CD14-positive monocyte (primary cell): ENCODE results near the gene DCD. TPM values are rescaled to one million over a fixed set of nuclear protein-coding genes. Genes with fewer than 3 reads are reported as not detected.

Source experiments
- DNase-seq, 3 donors: peaks; one replicate each; pipeline ENCODE4 v3.0.0-alpha.2; 2011 to 2022
- H2AFZ ChIP-seq: 2 replicates; pipeline ENCODE4 v1.6.0; 2012; ENCODE audit warnings: mild to moderate bottlenecking, low read depth, low read length, inconsistent platforms; ENCODE audit not compliant: insufficient read depth, poor library complexity, severe bottlenecking
- H3K27ac ChIP-seq, 2 donors: 1 replicate in 1 of 2; 2 replicates in 1 of 2; pipeline ENCODE4 v1.5.1; 2012 to 2013; ENCODE audit warnings: low read length in 2 of 2, control low read depth in 1 of 2, inconsistent platforms in 1 of 2, low read depth in 1 of 2, mild to moderate bottlenecking in 1 of 2
- H3K27me3 ChIP-seq, 2 donors: one replicate each; pipeline versions ENCODE4 v1.6.0 to v1.6.1; 2011 to 2013; ENCODE audit warnings: low read length in 2 of 2; ENCODE audit not compliant: control insufficient read depth in 2 of 2, insufficient read depth in 2 of 2
- H3K36me3 ChIP-seq, 2 donors: replicated peaks in 1 of 2; 1 replicate in 1 of 2; 2 replicates in 1 of 2; pipeline versions ENCODE4 v1.5.1 to v1.6.1; 2012 to 2013; ENCODE audit warnings: low read length in 2 of 2, control low read depth in 1 of 2, inconsistent platforms in 1 of 2, mild to moderate bottlenecking in 1 of 2; ENCODE audit not compliant: insufficient read depth in 2 of 2, control insufficient read depth in 1 of 2
- H3K4me1 ChIP-seq, 2 donors: 1 replicate in 1 of 2; 2 replicates in 1 of 2; pipeline versions ENCODE4 v1.5.1 to v1.6.1; 2012 to 2013; ENCODE audit warnings: low read length in 2 of 2, control low read depth in 1 of 2, inconsistent platforms in 1 of 2, mild to moderate bottlenecking in 1 of 2, moderate library complexity in 1 of 2; ENCODE audit not compliant: insufficient read depth in 2 of 2, control insufficient read depth in 1 of 2
- H3K4me2 ChIP-seq: replicated peaks from 2 replicates; pipeline ENCODE3; 2012; ENCODE audit warnings: low read length, moderate library complexity, mild to moderate bottlenecking; ENCODE audit not compliant: poor library complexity, severe bottlenecking; ENCODE audit errors: extremely low read depth
- H3K4me3 ChIP-seq, 3 experiments: fragments of 200-600 bp in 1 of 3; sonication (generic) in 1 of 3; replicated peaks in 1 of 3; 1 replicate in 2 of 3; 2 replicates in 1 of 3; pipeline ENCODE4 v1.5.1; 2011 to 2013; ENCODE audit warnings: low read length in 3 of 3, mild to moderate bottlenecking in 3 of 3, control low read depth in 2 of 3, low read depth in 2 of 3, inconsistent platforms in 1 of 3, moderate library complexity in 1 of 3
- H3K79me2 ChIP-seq: 2 replicates; pipeline ENCODE4 v1.6.0; 2012; ENCODE audit warnings: mild to moderate bottlenecking, control low read depth, inconsistent platforms, low read length, moderate library complexity; ENCODE audit not compliant: insufficient read depth
- H3K9ac ChIP-seq: 2 replicates; pipeline ENCODE4 v1.6.0; 2017; ENCODE audit warnings: low read length, mild to moderate bottlenecking; ENCODE audit not compliant: insufficient read depth, poor library complexity, severe bottlenecking
- H3K9me3 ChIP-seq, 2 donors: replicated peaks in 1 of 2; 1 replicate in 1 of 2; 2 replicates in 1 of 2; pipeline versions ENCODE4 v1.5.1 to v1.6.1; 2012 to 2013; ENCODE audit warnings: low read length in 2 of 2, control low read depth in 1 of 2; ENCODE audit not compliant: control insufficient read depth in 1 of 2, insufficient read depth in 1 of 2
- H4K20me1 ChIP-seq: 2 replicates; pipeline ENCODE4 v1.6.0; 2012; ENCODE audit warnings: mild to moderate bottlenecking, low read length, control low read depth, moderate library complexity; ENCODE audit not compliant: insufficient read depth
- H3K27ac Mint-ChIP-seq, 7 donors: one replicate each; pipeline ENCODE4 v1.8.0; 2020; ENCODE audit warnings: mild to moderate bottlenecking in 7 of 7, mixed read lengths in 7 of 7, moderate library complexity in 6 of 7, inconsistent platforms in 2 of 7
- H3K27me3 Mint-ChIP-seq, 3 donors: one replicate each; pipeline ENCODE4 v1.8.0; 2021 to 2022; ENCODE audit warnings: low read depth in 3 of 3, mild to moderate bottlenecking in 3 of 3, mixed read lengths in 3 of 3, moderate library complexity in 3 of 3, inconsistent platforms in 1 of 3
- H3K36me3 Mint-ChIP-seq, 2 donors: one replicate each; pipeline ENCODE4 v1.8.0; 2020; ENCODE audit warnings: mixed read lengths in 2 of 2, inconsistent platforms in 1 of 2, mild to moderate bottlenecking in 1 of 2
- H3K4me1 Mint-ChIP-seq: one replicate; pipeline ENCODE4 v1.8.0; 2020; ENCODE audit warnings: mild to moderate bottlenecking, mixed read lengths
- H3K4me3 Mint-ChIP-seq, 2 donors: one replicate each; pipeline ENCODE4 v1.8.0; 2020; ENCODE audit warnings: mild to moderate bottlenecking in 2 of 2, mixed read lengths in 2 of 2, moderate library complexity in 1 of 2
- H3K9me3 Mint-ChIP-seq, 7 donors: one replicate each; pipeline ENCODE4 v1.8.0; 2020 to 2022; ENCODE audit warnings: mixed read lengths in 7 of 7, mild to moderate bottlenecking in 6 of 7, moderate library complexity in 6 of 7, inconsistent platforms in 2 of 7
- CTCF ChIP-seq: fragments of 200-600 bp; IDR thresholded peaks from one replicate; pipeline ENCODE4 v1.8.0; 2022; ENCODE audit warnings: antibody characterized with exemption, mild to moderate bottlenecking
- WGBS: methylation state at CpG from one replicate; pipeline ENCODE4 v1.1.5; 2013; ENCODE audit warnings: missing lambda C conversion rate; ENCODE audit not compliant: insufficient coverage; 5-methylcytosine and 5-hydroxymethylcytosine counted together
- intact Hi-C, 2 donors: fragments of 100-400 bp; cut with micrococcal nuclease; formaldehyde crosslinking; loops; one replicate each; pipeline versions ENCODE4 v1.15.0 to v1.15.1; 2023
- polyA plus RNA-seq, 3 donors: library from polyadenylated mRNA; depleted of rRNA in 1 of 3; unstranded in 2 of 3; stranded (reverse) in 1 of 3; fragments of 300-500 nt in 2 of 3; fragments of >200 nt in 1 of 3; fragmentation: Illumina TruSeq in 2 of 3; gene quantifications; 1 replicate in 2 of 3; 2 replicates in 1 of 3; pipeline ENCODE4 v1.2.3, GENCODE V29; 2012 to 2021

Gene DCD
- polyA plus RNA-seq, 3 donors = not detected

- Histone ChIP-seq H2AFZ (no peak overlapping the region), H4K20me1 (no peaks in the 10 kb centered on the region), H3K9ac (no peak overlapping the region), H3K9me3 (no peaks in the 10 kb centered on the region), H3K36me3 (no peaks in the 10 kb centered on the region), H3K27me3 (no peaks in the 10 kb centered on the region), H3K79me2 (no peaks in the 10 kb centered on the region), H3K4me3 (no peak overlapping the region), H3K4me2 (no peak overlapping the region), H3K4me1 (no peaks in the 10 kb centered on the region), H3K27ac (no peak overlapping the region)
- DNase-seq = no peak
- Mint-ChIP-seq H3K27ac (no peak overlapping the region), H3K4me3 (no peak overlapping the region), H3K27me3 (peaks cover 7 to 12% (median 9%) of the 10 kb centered on the region in 3 donors), H3K4me1 (peaks cover 3% of the 10 kb centered on the region), H3K36me3 (no peaks in the 10 kb centered on the region), H3K9me3 (peaks cover 0 to 4% (median 0%) of the 10 kb centered on the region in 7 donors)
- intact Hi-C loops = no loop called here
- no CpG with 5 or more reads among the region's 2 CpGs for WGBS
- TF ChIP-seq CTCF = no peak
These were observed 44.2 kb upstream of the DCD start for GRCh38 chr12:54692353-54692752.

DNA sequence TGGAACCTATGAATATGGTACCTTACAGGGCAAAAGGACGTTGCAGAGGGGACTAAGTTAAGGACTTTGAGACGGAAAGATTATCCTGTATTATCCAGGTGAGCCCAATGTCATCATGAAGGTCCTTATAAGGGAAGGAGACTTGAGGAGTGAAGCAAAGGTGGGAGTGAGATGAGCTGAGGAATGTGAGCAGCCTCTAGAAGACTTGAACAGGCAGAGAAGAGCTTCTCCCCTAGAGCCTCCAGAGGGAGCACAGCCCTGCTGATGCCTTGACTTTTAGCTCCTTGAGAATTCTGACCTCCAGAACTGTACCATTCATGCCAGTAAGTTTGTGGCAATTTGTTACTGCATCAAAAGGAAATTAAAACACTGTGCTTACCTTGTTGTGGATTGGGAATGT is 41.8 kb upstream of the DCD start:
- no peak overlapping the region for H3K27ac ChIP-seq
- H3K4me1 ChIP-seq = no peaks in the 10 kb centered on the region
- peaks cover 0 to 4% (median 2%) of the 10 kb centered on the region in 7 donors for H3K9me3 Mint-ChIP-seq
- TF ChIP-seq CTCF = no peak
- H3K4me2 ChIP-seq = no peak overlapping the region
- peaks cover 0 to 3% of the 10 kb centered on the region in 2 donors for H3K27me3 ChIP-seq
- no peaks in the 10 kb centered on the region for H3K36me3 Mint-ChIP-seq
- no peaks in the 10 kb centered on the region for H3K9me3 ChIP-seq
- H3K4me3 ChIP-seq = no peak overlapping the region
- H2AFZ ChIP-seq = no peak overlapping the region
- H3K9ac ChIP-seq = no peak overlapping the region
- 75% methylated on average over 1 of the region's 2 CpGs for WGBS
- intact Hi-C loops = no loop called here
- no peaks in the 10 kb centered on the region for H4K20me1 ChIP-seq
- H3K4me1 Mint-ChIP-seq = peaks cover 3% of the 10 kb centered on the region
- DNase-seq = no peak
- H3K4me3 Mint-ChIP-seq = no peak overlapping the region
- H3K27me3 Mint-ChIP-seq = peaks cover 8 to 18% (median 15%) of the 10 kb centered on the region in 3 donors
- no peaks in the 10 kb centered on the region for H3K36me3 ChIP-seq
- H3K79me2 ChIP-seq = no peaks in the 10 kb centered on the region
- H3K27ac Mint-ChIP-seq = no peak overlapping the region
